ENCODE measurements around the gene UBE2V1. TPM values are rescaled to one million over a fixed set of nuclear protein-coding genes. Genes with fewer than 3 reads are reported as not detected.

UBE2V1 gene
- total RNA-seq, 2 experiments from 2014 or later, result 115 to 140 TPM

DNA sequence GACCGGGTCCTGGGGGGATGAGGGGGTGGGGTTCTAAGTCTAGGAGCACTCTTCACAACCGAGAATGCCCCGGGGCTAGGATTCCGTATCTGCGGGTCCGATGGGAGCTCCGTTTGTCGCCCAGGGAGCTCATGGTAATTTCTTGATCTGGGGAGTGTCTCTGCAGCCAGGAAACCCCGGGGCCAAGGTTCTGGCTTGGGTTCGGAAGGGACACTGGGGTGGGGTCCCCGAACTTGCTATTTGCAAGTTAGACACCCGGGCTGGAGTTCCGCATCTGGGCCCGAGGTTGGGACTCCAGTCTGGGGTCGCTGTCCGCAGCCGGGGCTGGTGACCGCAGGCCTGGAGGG is 40.2 kb upstream of the UBE2V1 start:
- Mint-ChIP-seq H3K4me3 (peak overlapping the region; percentile 84), H3K27ac (peak overlapping the region; percentile 99), H3K36me3 (ENCODE audit: low read depth) (peaks cover 27% of the 10 kb centered on the region), H3K4me1 (ENCODE audit: low read depth) (peaks cover 57% of the 10 kb centered on the region), H3K9me3 (no peaks in the 10 kb centered on the region), H3K27me3 (no peaks in the 10 kb centered on the region)
- CTCF ChIA-PET, result interaction anchor here (0.6 to 3.4 kb wide), 9 partner anchors 13 to 1096 kb away, joined by 3 to 36 read pairs (median 5); partner anchors contain the start of gene UBE2V1
- Histone ChIP-seq H3K9me3 (ENCODE audit: control insufficient read depth in 1 of 2, insufficient read depth in 1 of 2, low read length in 2 of 2) (no peaks in the 10 kb centered on the region), H3K27ac (ENCODE audit: low read depth in 1 of 2, low read length in 2 of 2) (peak overlapping the region; percentile 70 to 75), H3K4me3 (ENCODE audit: low read length) (peak overlapping the region; percentile 96), H3K36me3 (ENCODE audit: insufficient read depth, low read length) (peaks cover 5% of the 10 kb centered on the region), H3K27me3 (ENCODE audit: control insufficient read depth in 1 of 2, insufficient read depth in 2 of 2, low read length in 2 of 2) (no peaks in the 10 kb centered on the region), H3K4me1 (ENCODE audit: insufficient read depth, low read length) (peaks cover 55% of the 10 kb centered on the region)
- TF ChIP-seq, protein P1, sequence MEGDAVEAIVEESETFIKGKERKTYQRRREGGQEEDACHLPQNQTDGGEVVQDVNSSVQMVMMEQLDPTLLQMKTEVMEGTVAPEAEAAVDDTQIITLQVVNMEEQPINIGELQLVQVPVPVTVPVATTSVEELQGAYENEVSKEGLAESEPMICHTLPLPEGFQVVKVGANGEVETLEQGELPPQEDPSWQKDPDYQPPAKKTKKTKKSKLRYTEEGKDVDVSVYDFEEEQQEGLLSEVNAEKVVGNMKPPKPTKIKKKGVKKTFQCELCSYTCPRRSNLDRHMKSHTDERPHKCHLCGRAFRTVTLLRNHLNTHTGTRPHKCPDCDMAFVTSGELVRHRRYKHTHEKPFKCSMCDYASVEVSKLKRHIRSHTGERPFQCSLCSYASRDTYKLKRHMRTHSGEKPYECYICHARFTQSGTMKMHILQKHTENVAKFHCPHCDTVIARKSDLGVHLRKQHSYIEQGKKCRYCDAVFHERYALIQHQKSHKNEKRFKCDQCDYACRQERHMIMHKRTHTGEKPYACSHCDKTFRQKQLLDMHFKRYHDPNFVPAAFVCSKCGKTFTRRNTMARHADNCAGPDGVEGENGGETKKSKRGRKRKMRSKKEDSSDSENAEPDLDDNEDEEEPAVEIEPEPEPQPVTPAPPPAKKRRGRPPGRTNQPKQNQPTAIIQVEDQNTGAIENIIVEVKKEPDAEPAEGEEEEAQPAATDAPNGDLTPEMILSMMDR (IDR thresholded peaks at IDR 0.05), result no peak
- POLR2A ChIA-PET, result interaction anchor here (0.8 to 3.3 kb wide), 17 partner anchors 8 to 805 kb away, joined by 3 to 44 read pairs (median 7); partner anchors contain the start of genes ADNP, CEBPB, DPM1 and MOCS3
- intact Hi-C loops (cut with DNase I, micrococcal nuclease), result loop anchor here in 1 of 2 experiments (1.0 to 2.0 kb wide), 3 partner anchors 37 to 357 kb away; partner anchors contain the start of genes CEBPB, PTPN1 and UBE2V1
- ATAC-seq (ENCODE audit: poor library complexity) (peak; percentile 1), DNase-seq (peak in 1 of 14 experiments; percentile 19)

DNA sequence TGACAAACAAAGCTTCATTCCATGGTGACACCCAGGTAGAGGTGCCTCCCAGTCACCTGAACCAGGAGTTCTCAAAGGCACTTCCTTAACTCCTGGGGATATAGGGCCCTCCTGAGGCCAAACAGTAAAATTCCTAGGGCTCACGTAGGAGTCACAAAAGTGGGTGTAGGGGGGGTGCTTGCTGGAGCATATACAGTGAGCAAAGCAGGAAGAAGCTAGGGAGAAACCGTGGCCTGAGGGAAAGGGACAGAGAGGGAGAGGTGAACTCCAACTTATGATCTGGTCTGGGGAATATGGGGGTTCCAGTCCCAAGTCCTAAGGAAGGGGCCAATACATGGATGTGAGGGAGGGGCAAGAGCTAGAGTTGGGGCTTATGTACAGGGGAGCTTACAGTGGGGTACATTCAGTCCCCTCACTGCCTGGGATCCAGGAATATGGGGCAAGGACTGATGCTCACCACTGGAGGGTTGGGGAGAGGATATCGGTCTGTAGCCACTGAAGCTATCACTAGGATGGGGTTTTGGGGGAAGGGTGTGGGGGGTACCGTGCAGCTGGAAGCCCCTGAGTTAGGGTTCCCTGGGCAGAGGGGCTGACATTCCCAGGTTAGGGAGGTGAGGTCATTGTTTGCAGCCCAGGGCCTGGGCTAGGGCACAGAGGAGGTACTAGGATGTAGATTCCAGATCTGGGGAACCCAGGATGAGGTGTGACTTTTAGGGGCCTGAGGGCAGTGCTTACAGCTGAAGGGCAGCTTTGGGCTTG is 39.6 kb upstream of the UBE2V1 start:
- peaks cover 60% of the 10 kb centered on the region for H3K4me1 ChIP-seq (ENCODE audit: insufficient read depth, low read length)
- intact Hi-C loops (cut with DNase I, micrococcal nuclease), result loop anchor here in 1 of 2 experiments (1.0 to 2.0 kb wide), 3 partner anchors 38 to 358 kb away; partner anchors contain the start of genes CEBPB, PTPN1 and UBE2V1
- H3K27me3 ChIP-seq (ENCODE audit: control insufficient read depth in 1 of 2, insufficient read depth in 2 of 2, low read length in 2 of 2), result no peaks in the 10 kb centered on the region
- Mint-ChIP-seq H3K4me3 (peak overlapping the region; percentile 84), H3K27me3 (no peaks in the 10 kb centered on the region), H3K36me3 (ENCODE audit: low read depth) (peaks cover 33% of the 10 kb centered on the region), H3K27ac (peak overlapping the region; percentile 99), H3K4me1 (ENCODE audit: low read depth) (peaks cover 62% of the 10 kb centered on the region), H3K9me3 (no peaks in the 10 kb centered on the region)
- peak in 1 of 14 experiments; percentile 16 for DNase-seq
- TF ChIP-seq, protein P1 (IDR thresholded peaks at IDR 0.05), result no peak
- H3K9me3 ChIP-seq (ENCODE audit: control insufficient read depth in 1 of 2, insufficient read depth in 1 of 2, low read length in 2 of 2), result no peaks in the 10 kb centered on the region
- H3K27ac ChIP-seq (ENCODE audit: low read depth in 1 of 2, low read length in 2 of 2), result peak overlapping the region; percentile 70 to 75
- peaks cover 9% of the 10 kb centered on the region for H3K36me3 ChIP-seq (ENCODE audit: insufficient read depth, low read length)
- peak overlapping the region; percentile 96 for H3K4me3 ChIP-seq (ENCODE audit: low read length)
- ChIA-PET CTCF (interaction anchor here (0.6 to 3.4 kb wide), 10 partner anchors 13 to 1095 kb away, joined by 3 to 36 read pairs (median 5); partner anchors contain the start of gene UBE2V1), POLR2A (interaction anchor here (0.8 to 3.3 kb wide), 15 partner anchors 7 to 806 kb away, joined by 3 to 44 read pairs (median 7); partner anchors contain the start of genes ADNP, CEBPB, DPM1 and MOCS3)
- ATAC-seq (ENCODE audit: poor library complexity), result no peak

DNA sequence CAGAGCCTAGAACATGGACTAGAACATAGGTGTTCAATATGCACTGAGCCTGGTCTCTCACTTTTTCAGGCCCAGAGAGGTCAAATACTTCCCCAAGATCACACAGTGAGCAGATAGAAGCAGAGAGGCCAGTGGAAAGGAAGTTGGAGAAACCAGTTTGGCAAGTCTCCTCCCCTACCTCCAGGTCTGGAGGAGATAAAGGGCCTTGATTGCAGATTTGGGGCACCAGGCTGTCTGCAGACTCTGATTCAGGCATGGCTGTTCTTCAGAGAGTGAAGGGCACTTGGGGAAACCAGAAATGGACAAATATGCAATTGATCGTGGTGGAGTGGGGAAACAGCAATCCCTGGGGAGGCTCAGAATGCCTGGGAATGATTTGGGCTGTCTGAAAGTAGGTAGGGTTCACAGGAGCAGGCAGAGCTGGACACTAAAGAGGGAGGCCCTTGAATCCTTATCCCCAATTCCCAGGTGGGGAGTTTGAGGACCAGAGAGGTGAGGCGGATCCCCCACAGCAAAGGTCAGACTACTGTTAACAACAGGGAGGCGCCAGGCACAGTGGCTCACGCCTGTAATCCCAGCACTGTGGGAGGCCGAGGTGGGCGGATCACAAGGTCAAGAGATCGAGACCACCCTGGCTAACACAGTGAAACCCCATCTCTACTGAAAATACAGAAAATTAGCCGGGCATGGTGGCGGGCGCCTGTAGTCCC is 38.2 kb upstream of the UBE2V1 start:
- H3K9me3 ChIP-seq (ENCODE audit: control insufficient read depth in 1 of 2, insufficient read depth in 1 of 2, low read length in 2 of 2), result no peaks in the 10 kb centered on the region
- ChIA-PET POLR2A (interaction anchor here (0.9 kb wide), 1 partner anchor 30 kb away, joined by 3 read pairs; no protein-coding TSS in a partner anchor), CTCF (interaction anchor here (0.8 to 3.4 kb wide), 2 partner anchors 30 kb away, joined by 3 to 36 read pairs; no protein-coding TSS in a partner anchor)
- Mint-ChIP-seq H3K4me1 (ENCODE audit: low read depth) (peaks cover 76% of the 10 kb centered on the region), H3K27me3 (no peaks in the 10 kb centered on the region), H3K4me3 (peak overlapping the region; percentile 84), H3K36me3 (ENCODE audit: low read depth) (peaks cover 45% of the 10 kb centered on the region), H3K9me3 (no peaks in the 10 kb centered on the region), H3K27ac (peak overlapping the region; percentile 99)
- H3K4me1 ChIP-seq (ENCODE audit: insufficient read depth, low read length), result peaks cover 74% of the 10 kb centered on the region
- H3K36me3 ChIP-seq (ENCODE audit: insufficient read depth, low read length), result peaks cover 9% of the 10 kb centered on the region
- ATAC-seq (ENCODE audit: poor library complexity), result no peak
- H3K4me3 ChIP-seq (ENCODE audit: low read length), result no peak overlapping the region
- intact Hi-C loops (cut with DNase I, micrococcal nuclease), result no loop called here
- H3K27me3 ChIP-seq (ENCODE audit: control insufficient read depth in 1 of 2, insufficient read depth in 2 of 2, low read length in 2 of 2), result no peaks in the 10 kb centered on the region
- H3K27ac ChIP-seq (ENCODE audit: low read depth in 1 of 2, low read length in 2 of 2), result peak overlapping the region; percentile 9 to 23
- TF ChIP-seq, protein P1 (IDR thresholded peaks at IDR 0.05), result no peak
- DNase-seq, result no peak

Measured in CD4-positive, alpha-beta T cell (primary cell).